Mucosa of stomach (tissue), 1 donor: ENCODE measurements around the gene FTO.

Source experiments
- H3K27me3 ChIP-seq: one replicate; pipeline ENCODE4 v1.7.0; 2013; ENCODE audit warnings: mild to moderate bottlenecking, low read length; ENCODE audit not compliant: control insufficient read depth, insufficient read depth
- H3K36me3 ChIP-seq: one replicate; pipeline ENCODE4 v1.7.0; 2013; ENCODE audit warnings: low read length; ENCODE audit not compliant: control insufficient read depth, insufficient read depth
- H3K4me1 ChIP-seq: one replicate; pipeline ENCODE4 v1.7.0; 2013; ENCODE audit warnings: mild to moderate bottlenecking, low read length; ENCODE audit not compliant: control insufficient read depth, insufficient read depth
- H3K4me3 ChIP-seq: one replicate; pipeline ENCODE4 v1.7.0; 2013; ENCODE audit warnings: low read length
- H3K9ac ChIP-seq: one replicate; pipeline ENCODE4 v1.7.0; 2013; ENCODE audit warnings: mild to moderate bottlenecking, low read length, moderate library complexity
- H3K9me3 ChIP-seq: one replicate; pipeline ENCODE4 v1.7.0; 2013; ENCODE audit warnings: mild to moderate bottlenecking, low read length, moderate library complexity; ENCODE audit not compliant: control insufficient read depth
- donor health status: Pancreatic carcinoma.

The FTO gene

DNA sequence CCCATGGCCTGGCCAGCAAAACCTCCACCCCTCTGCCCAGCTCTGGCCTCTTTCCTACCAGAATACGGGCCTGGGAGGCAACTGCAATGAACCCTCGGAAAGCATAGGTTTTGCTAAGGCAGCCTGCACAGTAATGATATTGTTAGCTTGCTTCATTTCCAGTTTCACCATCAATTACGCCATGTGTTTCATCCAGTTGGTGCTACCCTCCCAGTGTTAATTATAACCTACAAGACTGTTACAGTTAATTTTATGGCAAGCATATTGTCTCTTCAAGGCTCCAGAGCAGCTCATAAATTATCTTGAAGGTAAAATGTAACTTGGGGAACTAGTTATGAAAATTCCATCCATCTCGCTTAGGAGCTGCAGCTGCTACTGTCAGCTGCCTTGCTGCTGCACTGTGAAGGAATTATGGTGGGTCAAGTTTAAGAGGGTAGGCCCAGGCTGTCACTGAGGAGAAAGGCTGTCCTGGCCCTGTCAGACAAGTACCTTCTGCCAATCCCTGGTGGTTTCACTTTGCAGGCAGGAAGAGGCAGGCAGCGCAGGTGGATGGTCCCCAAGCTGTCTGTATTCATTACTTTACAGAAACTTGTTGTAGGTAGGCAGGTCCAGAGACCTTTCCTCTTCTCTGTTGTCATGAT lies 242.9 kb downstream of the FTO start:
- no peaks in the 10 kb centered on the region for H3K36me3 ChIP-seq
- H3K4me3 ChIP-seq, result no peak overlapping the region
- H3K27me3 ChIP-seq, result no peaks in the 10 kb centered on the region
- no peak overlapping the region for H3K9ac ChIP-seq
- H3K4me1 ChIP-seq, result no peaks in the 10 kb centered on the region
- no peaks in the 10 kb centered on the region for H3K9me3 ChIP-seq

DNA sequence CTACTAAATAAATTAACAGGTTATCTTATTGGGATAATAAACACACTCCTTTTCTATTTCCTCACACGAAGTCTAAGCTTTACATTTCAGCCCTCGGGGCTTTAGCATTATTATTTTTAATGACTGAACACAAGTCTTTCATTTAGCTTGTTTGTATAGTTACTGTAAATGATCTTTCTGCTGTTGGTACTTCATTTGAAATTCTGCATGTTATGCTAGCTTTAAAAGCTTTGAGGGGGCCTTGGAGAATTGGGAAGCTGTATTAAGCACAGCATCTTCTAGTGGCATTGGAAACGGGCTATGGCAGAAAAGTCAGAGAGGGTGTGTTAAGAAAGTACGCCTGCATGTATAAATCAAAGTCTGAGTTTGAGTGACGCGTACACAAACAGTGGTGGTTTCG lies 243.7 kb downstream of the FTO start:
- H3K9me3 ChIP-seq, result no peaks in the 10 kb centered on the region
- H3K27me3 ChIP-seq, result no peaks in the 10 kb centered on the region
- no peaks in the 10 kb centered on the region for H3K36me3 ChIP-seq
- H3K4me3 ChIP-seq, result no peak overlapping the region
- no peak overlapping the region for H3K9ac ChIP-seq
- no peaks in the 10 kb centered on the region for H3K4me1 ChIP-seq

- no peaks in the 10 kb centered on the region for H3K36me3 ChIP-seq
- no peaks in the 10 kb centered on the region for H3K27me3 ChIP-seq
- H3K9ac ChIP-seq, result no peak overlapping the region
- no peaks in the 10 kb centered on the region for H3K9me3 ChIP-seq
- no peaks in the 10 kb centered on the region for H3K4me1 ChIP-seq
- no peak overlapping the region for H3K4me3 ChIP-seq
Measured at GRCh38 chr16:53948326-53948725, 244.4 kb downstream of the FTO start.

GRCh38 chr16:53948734-53949430 lies 244.9 kb downstream of the FTO start:
- Histone ChIP-seq H3K4me3 (no peak overlapping the region), H3K9ac (no peak overlapping the region), H3K4me1 (no peaks in the 10 kb centered on the region), H3K36me3 (no peaks in the 10 kb centered on the region), H3K9me3 (no peaks in the 10 kb centered on the region), H3K27me3 (no peaks in the 10 kb centered on the region)

DNA sequence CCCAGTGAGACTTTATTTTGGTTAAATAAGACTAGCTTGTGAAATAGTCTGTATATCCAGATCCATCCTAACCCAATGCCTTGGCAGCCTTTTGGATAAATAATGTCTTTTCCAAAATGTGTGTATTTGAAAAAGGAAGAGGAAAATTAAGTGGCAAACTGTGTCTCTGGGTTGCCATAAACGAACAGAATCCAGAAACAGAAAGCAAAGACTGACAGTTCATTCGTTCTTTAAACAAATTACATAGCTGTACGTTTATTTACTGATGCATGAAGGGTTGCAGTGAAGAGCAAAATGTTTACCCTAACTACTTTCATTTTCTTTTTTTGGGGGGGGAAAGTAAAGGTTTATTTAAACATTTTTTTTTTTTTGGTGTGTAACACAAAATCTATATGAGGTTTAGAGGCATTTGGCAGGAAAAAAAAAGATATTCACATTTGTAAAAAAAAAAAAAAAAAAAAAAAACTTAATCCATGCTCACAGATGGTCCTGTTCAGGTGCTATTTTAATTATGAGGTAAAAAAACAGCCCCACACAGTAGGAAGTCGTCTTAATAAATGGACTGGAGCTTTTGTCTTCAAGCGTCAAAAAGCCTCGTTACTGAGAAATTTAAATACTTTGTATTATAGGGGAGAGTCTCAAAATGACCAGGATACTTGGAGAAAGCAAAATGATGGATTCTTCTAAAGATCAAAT lies 245.9 kb downstream of the FTO start:
- Histone ChIP-seq H3K9ac (no peak overlapping the region), H3K27me3 (no peaks in the 10 kb centered on the region), H3K4me3 (no peak overlapping the region), H3K4me1 (no peaks in the 10 kb centered on the region), H3K36me3 (no peaks in the 10 kb centered on the region), H3K9me3 (no peaks in the 10 kb centered on the region)

DNA sequence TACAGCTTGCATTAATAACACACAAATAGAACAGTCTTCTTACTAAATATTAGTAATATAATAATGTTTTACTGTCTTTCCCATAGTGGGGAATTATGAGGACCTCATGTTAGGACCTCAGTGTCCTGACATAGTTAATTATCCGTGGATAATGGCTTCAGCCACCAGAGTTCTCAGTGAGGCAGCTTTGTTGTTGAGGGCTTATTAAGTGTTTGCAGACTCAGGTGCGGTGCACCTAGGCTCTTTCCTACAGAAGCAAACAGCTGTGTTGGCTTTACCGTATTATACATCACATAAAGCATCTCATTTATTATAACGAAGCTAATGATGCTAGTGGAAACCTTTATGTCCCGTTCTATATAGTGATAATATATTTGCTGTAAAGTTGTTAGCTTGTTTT lies 246.7 kb downstream of the FTO start:
- Histone ChIP-seq H3K9ac (no peak overlapping the region), H3K4me1 (no peaks in the 10 kb centered on the region), H3K36me3 (no peaks in the 10 kb centered on the region)

DNA sequence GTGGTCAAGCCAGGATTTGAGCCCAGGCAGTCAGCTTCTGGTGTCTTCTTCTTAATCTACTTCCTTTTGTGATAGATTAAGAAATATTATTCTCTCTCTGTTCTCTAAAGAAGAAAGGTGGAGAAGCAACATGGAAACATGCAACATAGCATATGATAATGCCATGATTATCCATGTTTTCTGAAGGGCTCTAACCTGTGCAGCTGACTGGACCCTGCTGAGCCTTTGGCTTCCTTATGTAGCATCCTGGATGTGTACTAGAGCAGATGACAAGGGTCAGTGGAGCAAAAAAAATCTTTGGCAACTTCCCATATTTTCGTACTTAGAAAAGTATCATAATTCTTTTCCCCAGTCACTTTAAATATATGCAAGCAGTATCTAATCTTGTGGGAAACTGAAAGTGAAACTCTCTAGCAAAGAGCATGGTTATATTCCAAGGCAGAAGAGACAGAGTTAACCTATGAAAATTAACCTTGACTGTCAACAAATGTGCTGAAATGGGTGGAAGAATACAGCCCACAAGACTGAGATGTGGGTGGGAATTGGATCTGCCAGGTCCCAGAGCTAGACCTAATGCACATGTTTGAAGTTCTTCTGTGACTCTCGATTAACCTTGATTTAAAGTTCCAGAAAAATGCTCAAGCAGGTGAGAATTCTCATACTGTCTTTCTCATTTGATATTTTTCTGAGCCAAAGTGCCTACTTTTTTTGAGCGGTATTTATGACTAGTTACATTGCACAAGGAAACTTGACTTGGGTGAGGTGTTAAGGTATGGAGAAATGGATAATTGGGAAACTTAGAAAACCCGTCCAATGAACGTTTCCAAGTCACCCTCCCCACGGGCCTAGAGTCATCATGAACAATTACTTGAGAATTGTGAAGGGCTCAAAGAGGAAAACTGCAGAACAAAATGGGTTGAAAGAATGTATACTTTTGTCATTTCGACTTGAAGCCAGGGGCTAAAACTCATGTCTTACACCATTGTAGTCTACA lies 248.6 kb downstream of the FTO start:
- H3K9ac ChIP-seq, result no peak overlapping the region
- H3K27me3 ChIP-seq, result no peaks in the 10 kb centered on the region
- H3K36me3 ChIP-seq, result no peaks in the 10 kb centered on the region
- no peaks in the 10 kb centered on the region for H3K9me3 ChIP-seq
- H3K4me1 ChIP-seq, result no peaks in the 10 kb centered on the region
- no peak overlapping the region for H3K4me3 ChIP-seq

More for the DNA sequence above, 246.7 kb downstream of the FTO start:
- Histone ChIP-seq H3K27me3 (no peaks in the 10 kb centered on the region), H3K9me3 (no peaks in the 10 kb centered on the region), H3K4me3 (no peak overlapping the region)

DNA sequence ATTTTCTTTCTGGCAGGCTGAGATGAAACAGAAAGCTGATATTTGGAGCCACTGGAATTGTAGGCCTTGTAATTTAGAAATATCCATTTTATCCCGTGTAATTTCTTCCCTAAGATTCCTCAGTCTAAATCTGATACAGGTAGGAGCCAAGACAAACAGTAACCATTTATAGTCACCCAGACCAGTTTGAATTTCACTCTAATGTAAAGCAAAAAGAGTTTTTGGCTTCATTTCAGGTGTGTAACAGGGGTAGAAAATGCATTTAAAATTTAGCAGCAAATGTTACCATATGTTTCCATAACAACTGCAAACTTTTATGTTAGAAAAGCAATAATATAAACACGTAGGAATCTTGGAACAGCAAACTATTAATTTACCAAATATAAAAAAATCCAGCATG lies 249.4 kb downstream of the FTO start:
- no peaks in the 10 kb centered on the region for H3K4me1 ChIP-seq
- no peak overlapping the region for H3K9ac ChIP-seq
- no peak overlapping the region for H3K4me3 ChIP-seq
- H3K36me3 ChIP-seq, result no peaks in the 10 kb centered on the region
- no peaks in the 10 kb centered on the region for H3K27me3 ChIP-seq
- H3K9me3 ChIP-seq, result no peaks in the 10 kb centered on the region

DNA sequence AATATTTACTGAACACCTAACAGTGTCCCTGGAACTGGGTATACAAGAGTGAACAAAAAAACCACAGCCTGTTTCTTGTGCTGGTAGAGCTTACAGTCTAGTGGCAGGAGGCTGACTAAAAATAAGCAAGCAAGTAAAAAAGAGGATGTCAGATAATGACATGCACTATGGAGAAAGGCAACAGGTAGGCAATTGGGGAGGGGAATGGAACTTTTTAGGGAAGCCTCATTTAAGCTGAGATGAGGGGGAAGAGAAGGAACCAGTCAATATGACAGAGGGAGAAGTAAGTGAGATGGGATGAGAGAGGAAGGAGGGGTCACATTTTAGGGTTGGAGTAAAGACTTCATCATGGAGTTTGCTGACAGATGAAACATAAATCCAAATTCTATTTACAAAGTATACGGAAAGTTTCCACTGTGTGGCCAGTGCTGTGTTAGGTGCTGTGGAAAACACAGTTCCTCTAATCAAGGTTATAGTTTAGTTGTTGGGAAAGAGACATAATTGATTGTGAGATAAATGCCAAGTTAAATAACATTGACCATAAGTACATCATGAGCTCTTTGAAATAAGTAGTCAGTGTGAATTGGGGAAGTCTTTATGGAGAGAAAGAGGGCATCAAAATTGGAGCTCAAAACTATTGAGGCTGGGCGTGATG lies 251.4 kb downstream of the FTO start:
- H3K4me3 ChIP-seq, result no peak overlapping the region
- no peaks in the 10 kb centered on the region for H3K36me3 ChIP-seq
- H3K27me3 ChIP-seq, result no peaks in the 10 kb centered on the region
- no peaks in the 10 kb centered on the region for H3K9me3 ChIP-seq
- H3K9ac ChIP-seq, result no peak overlapping the region
- H3K4me1 ChIP-seq, result no peaks in the 10 kb centered on the region

DNA sequence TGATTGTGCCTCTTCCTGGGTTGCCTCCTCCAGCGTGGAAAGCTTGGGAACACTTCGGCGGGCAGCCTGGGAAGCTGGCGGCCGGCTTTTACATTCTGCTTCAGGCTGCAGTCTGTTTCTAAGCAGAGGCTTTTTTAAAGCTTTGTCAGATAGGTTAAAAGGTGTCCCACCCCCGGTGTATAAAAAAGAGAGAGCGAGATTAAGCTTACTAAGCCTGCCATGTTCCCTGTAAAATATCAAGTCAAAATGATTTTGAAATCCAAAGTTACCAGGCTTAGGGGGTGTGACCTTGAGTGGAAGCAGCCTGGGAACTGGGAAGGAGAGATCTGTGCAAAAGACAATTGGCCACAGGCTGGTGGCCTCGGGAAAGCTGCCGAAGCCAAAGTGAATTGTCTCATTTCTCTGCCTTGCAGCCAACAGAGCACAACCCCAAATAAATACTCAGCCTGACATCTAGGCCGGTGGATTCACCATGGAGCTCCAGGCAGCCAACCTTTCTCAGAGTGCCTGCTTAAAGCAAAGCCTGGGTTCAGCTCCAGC lies 254.5 kb downstream of the FTO start:
- H3K4me3 ChIP-seq, result no peak overlapping the region
- no peaks in the 10 kb centered on the region for H3K4me1 ChIP-seq
- H3K27me3 ChIP-seq, result no peaks in the 10 kb centered on the region
- no peak overlapping the region for H3K9ac ChIP-seq
- no peaks in the 10 kb centered on the region for H3K36me3 ChIP-seq
- no peaks in the 10 kb centered on the region for H3K9me3 ChIP-seq
